Inflammatory macrophage treated with lipopolysaccharide for 1 hour (primary cell): Measurements from ENCODE around the gene FKBP4.

Source experiments
- DNase-seq, 2 donors: peaks; one replicate each; pipeline ENCODE4 v3.0.0-alpha.2; 2020 to 2022

The FKBP4 gene

DNA sequence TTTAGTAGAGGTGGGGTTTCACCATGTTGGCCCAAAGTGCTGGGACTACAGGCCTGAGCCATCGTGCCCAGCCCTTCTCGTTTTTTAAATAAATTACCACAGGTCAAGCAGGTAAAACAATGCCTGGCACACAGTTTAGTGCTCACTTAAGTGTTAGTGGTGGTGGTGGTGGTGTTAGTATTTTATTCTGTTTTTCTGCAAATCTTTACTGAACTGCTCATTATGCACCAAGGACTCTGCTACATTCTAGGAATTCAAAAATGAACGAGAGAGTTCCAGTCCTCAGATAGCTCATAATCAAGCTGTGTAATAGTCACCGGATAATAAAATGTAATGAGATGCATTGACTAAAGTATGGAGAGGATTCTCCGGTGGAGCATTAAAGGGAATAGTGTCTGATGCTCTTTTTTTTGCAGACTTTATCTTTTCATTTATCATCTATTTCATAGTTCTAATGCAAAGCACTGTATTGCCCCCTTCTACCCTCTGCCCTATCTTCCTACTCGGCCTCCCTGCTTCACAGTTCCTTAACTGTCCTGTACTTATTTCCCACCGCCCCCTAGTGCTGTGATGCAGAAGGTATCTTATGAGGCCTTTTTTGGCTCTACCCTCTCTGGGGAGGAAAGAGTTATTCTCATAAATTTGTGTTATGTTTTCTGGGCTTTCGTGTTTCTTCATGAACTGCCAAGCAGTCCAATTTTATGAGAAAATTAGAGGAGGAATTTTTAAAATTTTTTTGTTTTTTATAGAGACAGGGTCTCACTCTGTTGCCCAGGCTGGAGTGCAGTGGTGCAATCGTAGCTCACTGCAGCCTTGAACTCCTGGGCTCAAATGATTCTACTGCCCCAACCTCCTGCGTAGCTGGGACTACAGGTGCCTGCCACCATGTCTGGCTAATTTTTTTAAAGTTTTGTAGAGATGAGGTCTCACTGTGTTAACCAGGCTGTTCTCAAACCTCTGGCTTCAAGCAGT is 18.7 kb downstream of the FKBP4 start:
- DNase-seq: peak; percentile 58 to 71

- DNase-seq: no peak
Measured at GRCh38 chr12:2819810-2820209, 25.0 kb downstream of the FKBP4 start.

GRCh38 chr12:2820432-2820831 is 25.7 kb downstream of the FKBP4 start:
- no peak for DNase-seq

GRCh38 chr12:2823483-2823882 is 28.7 kb downstream of the FKBP4 start:
- no peak for DNase-seq

DNA sequence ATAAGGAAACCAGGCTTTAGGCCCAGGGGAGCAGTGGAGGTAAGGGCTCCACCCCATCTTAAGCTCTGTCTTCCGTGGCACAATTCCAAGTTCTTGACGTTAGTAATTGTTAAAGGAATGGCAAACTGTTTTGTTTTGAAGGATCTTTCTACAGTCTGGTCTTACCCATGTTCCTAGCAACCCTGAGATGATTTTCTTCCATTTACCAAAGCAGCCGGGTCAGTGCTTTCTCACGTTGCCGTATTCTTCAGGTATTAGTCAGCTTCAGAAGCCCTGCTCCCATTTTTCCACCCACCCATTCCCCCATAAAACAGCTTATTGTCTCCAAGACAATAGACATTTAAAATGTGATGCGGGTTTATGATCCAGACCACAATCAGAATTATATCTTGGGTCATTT is 29.8 kb downstream of the FKBP4 start:
- DNase-seq: no peak

- DNase-seq: no peak
Measured at GRCh38 chr12:2825132-2825531, 30.4 kb downstream of the FKBP4 start.

- no peak for DNase-seq
Measured at GRCh38 chr12:2826036-2826435, 31.3 kb downstream of the FKBP4 start.

- DNase-seq: no peak
Measured at GRCh38 chr12:2826721-2827515, 32.1 kb downstream of the FKBP4 start.

DNA sequence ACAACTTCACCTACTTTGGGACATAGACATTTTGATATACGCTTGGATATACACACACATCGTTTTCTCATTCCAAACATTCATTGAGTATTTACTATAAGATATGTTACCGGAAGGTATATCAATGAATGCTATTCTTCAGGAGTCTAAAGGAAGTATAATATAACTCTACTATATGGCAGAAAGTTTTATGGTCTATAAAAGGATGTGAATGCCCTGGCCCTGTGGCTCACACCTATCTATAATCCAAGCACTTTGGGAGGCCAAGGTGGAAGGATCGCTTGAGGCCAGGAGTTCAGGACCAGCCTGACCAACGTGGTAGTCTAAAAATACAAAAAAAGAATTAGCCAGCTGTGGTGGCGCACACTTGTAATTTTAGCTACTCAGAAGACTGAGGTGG is 34.5 kb downstream of the FKBP4 start:
- no peak for DNase-seq

DNA sequence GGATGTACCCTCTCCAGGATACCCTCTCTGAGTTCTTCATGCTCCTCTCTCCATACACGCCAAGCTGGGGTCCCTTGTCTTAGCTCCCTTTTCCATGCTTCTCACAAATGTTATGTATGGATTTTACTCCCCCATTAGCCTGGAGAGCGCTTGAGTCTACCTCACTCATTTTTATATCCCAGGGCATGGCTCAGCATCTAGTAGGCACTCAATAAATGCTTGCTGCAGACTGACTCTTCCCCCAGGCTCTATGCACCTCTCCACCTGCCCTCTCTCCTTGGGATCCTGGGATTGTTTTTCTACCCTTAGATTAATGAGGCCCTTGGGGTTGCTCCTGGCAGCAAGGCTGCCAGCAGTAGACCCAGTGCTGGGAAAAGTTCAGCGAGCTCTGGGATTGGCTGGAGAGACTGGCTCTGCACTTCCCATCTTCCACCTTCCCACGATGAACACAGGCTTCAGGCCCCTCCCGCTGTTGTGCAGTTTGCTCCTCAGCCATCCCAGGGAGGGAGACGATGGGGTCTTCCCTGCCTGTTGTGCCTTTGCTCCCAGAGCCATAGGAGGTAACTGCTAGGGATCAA is 37.9 kb downstream of the FKBP4 start:
- DNase-seq: no peak

DNA sequence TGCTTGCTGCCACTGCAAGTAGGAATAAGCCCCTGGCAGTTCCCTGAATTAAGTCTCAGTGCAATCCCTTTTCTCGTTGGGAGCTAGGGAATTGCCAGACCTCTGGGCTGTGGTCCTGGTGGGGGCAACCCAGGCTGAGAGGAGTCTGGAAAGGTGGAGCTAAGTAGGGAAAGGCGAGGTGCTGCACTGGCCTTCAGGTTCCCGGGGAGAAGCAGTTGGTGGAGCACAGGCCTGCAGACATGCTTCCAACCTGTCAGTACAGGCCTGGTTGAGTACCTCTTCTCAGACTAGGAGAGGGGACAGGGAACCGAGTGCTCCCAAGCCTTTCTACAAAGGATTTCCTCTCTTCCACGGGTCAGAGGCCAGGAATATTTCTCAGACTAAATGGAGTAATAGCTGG is 38.6 kb downstream of the FKBP4 start:
- DNase-seq: no peak

DNA sequence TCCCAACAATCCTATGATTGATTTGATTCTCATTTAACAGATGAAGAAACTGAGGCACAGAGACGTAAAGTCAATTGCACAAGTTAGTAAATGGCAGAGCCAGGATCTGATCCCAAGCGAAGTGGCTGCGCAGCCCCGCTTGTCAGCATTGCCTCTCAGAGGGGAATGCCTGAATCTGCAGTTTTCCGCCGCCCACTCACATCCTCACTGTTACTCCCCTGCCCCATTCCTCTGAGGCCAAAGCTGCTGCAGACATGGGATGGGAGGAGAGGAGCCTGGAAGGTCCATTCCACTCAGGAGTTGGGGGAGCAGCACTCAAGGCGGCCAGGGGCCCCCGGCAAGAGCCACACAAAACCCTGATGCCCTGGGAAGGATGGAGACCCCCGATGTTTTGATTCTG is 39.0 kb downstream of the FKBP4 start:
- no peak for DNase-seq

DNA sequence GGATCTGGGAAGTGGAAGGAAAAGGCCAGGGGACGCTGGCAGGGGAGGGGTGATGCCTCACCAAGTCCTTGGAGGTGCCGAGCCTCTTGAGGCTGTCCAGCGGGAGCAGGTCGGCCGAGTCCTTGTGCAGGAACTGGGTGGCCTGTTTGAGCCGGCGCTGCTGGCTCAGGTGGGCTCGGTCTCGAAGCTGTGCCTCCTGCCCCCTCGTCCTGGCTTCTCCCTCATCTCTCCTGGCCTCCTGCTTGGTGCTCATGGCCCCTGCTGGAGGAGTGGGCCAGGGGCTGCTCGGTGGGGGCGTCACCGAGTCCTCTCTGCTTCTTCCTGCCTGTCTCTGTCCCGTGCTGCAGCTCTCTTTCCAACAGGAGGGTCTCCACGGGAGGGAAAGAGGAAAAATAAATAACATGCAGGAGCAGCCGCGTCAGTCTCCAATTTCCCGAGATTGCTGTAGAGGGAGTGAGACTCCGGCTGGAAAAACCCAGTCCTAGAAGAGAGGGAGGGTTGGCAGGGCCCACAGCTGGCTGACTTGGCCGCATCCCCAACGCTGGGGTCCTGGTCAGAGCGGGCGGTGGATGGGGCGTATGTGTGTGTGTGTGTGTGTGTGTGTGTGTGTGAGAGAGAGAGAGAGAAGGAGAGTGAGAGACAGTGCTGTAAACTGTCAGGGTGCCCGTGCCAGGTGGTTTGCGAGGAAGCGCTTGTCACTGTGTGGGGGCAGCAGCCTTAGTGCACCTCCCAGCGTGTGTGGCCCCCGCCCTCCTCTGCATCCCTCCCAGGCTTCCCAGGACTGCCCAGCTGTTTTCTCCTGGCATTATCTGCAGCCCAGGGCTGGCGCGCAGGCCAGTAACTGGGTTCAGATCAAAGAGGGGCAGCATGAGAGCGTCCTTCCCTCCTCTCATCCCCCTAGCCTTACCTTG is 40.1 kb downstream of the FKBP4 start, which contains the start of gene NRIP2:
Gene NRIP2, minus strand, starts transcription at position 455 of the 911 bp plus-strand sequence. Its CDS starts 52 bp downstream, at position 403.
- DNase-seq: no peak

DNA sequence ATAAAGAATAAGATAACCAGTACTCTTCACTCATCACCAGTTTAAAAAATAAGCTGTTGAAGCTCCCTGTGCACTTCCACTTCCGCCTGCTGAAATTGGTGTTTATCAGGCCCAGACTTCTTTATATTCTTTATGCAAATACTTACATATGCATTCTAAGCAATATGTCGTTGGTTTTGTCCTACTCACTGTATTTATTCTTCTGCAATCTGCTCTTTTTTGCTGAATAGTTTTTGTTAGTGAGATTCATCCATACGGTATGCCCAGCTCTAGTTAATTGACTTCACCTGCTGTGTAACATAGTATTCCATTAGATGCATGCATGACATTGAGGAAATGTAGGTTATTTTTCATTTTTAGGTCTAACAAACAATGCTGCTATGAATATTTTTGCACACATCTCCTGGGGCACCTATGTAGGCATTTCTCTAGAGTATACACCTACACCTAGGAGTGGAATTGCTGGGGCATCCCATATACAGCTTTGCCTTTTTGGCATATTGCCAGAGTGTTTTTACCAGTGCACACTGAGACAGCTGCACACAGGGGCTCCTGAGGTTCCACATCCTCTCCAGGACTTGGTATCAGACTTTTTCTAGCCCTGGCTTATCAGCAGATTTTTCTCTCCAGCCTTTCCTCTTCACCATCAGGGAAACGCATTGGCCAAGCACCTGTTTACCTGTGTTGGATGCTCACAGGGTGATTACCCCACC is 41.1 kb downstream of the FKBP4 start:
- DNase-seq: no peak

DNA sequence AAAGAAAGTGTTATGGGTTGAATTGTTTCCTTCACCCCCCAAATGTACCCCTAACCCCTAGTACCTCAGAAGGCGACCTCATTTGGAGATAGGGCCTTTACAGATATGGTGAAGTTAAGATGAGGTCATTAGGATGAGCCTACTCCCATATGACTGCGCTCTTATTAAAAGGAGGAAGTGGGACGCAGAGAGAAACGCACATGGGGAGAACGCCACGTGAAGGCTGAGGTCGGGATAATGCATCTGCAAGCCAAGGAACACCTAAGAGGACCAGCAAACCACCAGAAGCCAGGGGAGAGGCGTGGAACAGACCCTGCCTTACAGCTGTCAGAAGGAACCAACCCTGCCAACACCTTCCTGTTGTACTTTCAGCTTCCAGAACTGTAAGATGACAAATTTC is 41.8 kb downstream of the FKBP4 start:
- peak; percentile 32 to 64 for DNase-seq

- no peak for DNase-seq
Measured at GRCh38 chr12:2841056-2841650, 46.4 kb downstream of the FKBP4 start.

DNA sequence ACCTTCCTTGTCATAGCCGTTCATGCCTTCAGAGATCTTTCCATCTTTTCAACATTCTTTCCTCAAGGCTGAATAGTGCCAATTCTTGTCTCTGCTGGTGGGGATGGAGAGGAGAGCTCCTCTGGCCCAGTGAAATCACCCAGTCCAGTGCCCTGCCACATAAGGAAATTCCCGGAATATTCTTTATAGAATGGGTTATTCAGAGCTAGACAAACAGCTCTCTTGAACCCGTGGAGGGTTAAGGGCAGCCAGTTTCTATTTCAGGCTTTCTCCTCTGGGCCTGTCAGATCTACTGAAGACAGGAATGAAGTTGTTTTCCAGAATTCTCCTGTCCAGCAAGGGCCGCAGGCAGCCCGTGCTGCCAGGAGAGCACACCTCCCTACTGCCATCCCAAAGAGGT is 48.2 kb downstream of the FKBP4 start:
- no peak for DNase-seq

DNA sequence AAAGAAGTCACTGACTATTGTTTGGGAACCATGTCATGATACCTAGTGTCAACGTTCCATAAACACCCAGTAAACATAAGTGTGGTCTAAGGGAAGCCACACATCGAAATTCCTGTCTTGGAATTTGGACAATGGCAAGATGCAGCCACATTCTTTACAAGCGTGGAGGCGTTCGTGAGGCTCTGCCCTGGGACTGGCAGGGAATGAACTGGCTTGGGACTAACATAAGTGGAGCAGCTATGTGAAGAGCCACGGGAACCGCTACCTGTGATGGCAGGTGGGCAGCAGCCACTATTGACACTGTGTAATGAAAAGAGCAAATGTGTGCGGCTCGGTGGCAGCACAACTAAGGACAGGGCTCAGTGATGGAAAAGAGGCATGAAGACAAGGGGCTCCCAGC is 50.0 kb downstream of the FKBP4 start:
- DNase-seq: no peak

DNA sequence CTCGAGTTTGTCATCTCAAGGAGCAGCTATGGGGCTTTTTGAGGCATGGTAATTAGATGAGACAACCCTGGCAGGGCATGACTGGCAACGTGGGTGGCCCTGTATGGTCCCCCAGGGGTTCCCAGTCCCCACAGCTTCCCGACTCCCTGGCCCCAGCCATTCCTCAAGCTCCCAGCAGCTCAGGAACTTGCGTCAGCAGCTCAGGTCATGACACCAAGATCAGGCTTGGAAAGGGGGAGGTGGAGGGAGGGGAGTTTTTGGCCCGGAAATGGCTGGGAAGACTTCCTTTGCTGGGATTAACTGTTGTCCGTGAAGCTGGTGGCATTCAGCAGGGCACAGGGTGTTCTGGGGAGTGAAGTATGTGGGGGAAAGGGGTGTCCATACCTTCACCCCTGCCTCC is 50.5 kb downstream of the FKBP4 start:
- DNase-seq: peak in 1 of 2 donors; percentile 4

GRCh38 chr12:2851931-2852330 is 57.2 kb downstream of the FKBP4 start:
- no peak for DNase-seq

DNA sequence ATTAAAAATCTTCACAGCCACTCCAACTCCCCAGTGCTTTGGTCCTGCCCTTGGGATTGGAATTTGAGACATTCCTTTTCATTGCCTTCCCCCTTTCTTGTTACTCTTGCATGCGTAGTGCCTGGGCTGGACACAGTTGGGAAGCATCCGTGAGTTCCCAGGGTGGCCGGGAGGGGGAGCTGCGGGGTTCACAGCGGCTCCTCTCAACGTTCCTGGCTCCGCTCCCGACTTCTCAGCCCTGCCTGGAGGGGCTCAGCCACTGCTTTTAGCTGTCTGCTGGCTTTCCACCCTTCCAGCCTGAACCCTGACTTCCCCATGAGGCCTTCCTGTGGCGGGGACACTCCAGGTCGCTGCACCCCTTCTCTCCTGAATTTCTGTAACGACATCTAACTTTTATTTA is 58.9 kb downstream of the FKBP4 start:
- peak; percentile 10 to 65 for DNase-seq
